Measurements from ENCODE around the gene CTH.
"Not testable (repeated sequence)": the region's sequence is repeated elsewhere in the genome, so short reads cannot be mapped to it uniquely, and the experiment has no call there.

The CTH gene

GRCh38 chr1:70411360-70411844 is 334 bp downstream of the CTH start:
- DNase-seq, result peak in 1 of 6 experiments; percentile 22

GRCh38 chr1:70415882-70416281 is 4.8 kb downstream of the CTH start:
- no peak for DNase-seq

GRCh38 chr1:70418973-70419734 is 8.1 kb downstream of the CTH start:
- not testable (repeated sequence) for DNase-seq

GRCh38 chr1:70420320-70420719 is 9.3 kb downstream of the CTH start:
- DNase-seq, result no peak

- DNase-seq, result no peak
Observed at GRCh38 chr1:70426154-70427131, 15.4 kb downstream of the CTH start.

GRCh38 chr1:70427976-70428375 is 16.9 kb downstream of the CTH start:
- DNase-seq, result no peak

GRCh38 chr1:70429219-70429618 is 18.2 kb downstream of the CTH start:
- DNase-seq, result no peak

- DNase-seq, result no peak
Observed at GRCh38 chr1:70429757-70430156, 18.7 kb downstream of the CTH start.

- DNase-seq, result no peak
Observed at GRCh38 chr1:70431317-70431716, 20.2 kb downstream of the CTH start.

- DNase-seq, result no peak
Observed at GRCh38 chr1:70431874-70432273, 20.8 kb downstream of the CTH start.

- DNase-seq, result no peak
Observed at GRCh38 chr1:70434253-70434859, 23.3 kb downstream of the CTH start.

- DNase-seq, result no peak
Observed at GRCh38 chr1:70436622-70437251, 25.7 kb downstream of the CTH start.

GRCh38 chr1:70438529-70438928 is 27.5 kb downstream of the CTH start:
- DNase-seq, result no peak

GRCh38 chr1:70440642-70441391 is 29.7 kb downstream of the CTH start:
- no peak for DNase-seq

- no peak for DNase-seq
Observed at GRCh38 chr1:70441392-70442035, 30.4 kb downstream of the CTH start.

GRCh38 chr1:70442490-70442889 is 31.4 kb downstream of the CTH start:
- DNase-seq, result no peak

- no peak for DNase-seq
Observed at GRCh38 chr1:70443739-70444138, 32.7 kb downstream of the CTH start.

GRCh38 chr1:70449049-70449448 is 38.0 kb downstream of the CTH start:
- DNase-seq, result no peak

- DNase-seq, result not testable (repeated sequence)
Observed at GRCh38 chr1:70452164-70452939, 41.3 kb downstream of the CTH start.

GRCh38 chr1:70455291-70455690 is 44.2 kb downstream of the CTH start:
- no peak for DNase-seq

- DNase-seq, result no peak
Observed at GRCh38 chr1:70458131-70458530, 47.1 kb downstream of the CTH start.
